Endothelial cell of umbilical vein (primary cell): ENCODE results near the gene NPS. TPM values are rescaled to one million over a fixed set of nuclear protein-coding genes. Genes with fewer than 3 reads are reported as not detected.

Experiments
- BruUV-seq: library from RNA; stranded (reverse); fragments of 400-500 nt; replicated peaks from 2 replicates; lab custom pipeline; 2021; lab: Mats Ljungman, UMichigan
- CTCF ChIA-PET: fragments of 300-600, 350-600 bp; sonication (Branson Sonifier 250); formaldehyde crosslinking; loops from one replicate; lab custom pipeline; 2021; ENCODE audit warnings: antibody characterized with exemption, inconsistent platforms; lab: Charles Lee
- POLR2A ChIA-PET: fragments of 300-600, 350-600 bp; sonication (Branson Sonifier 250); formaldehyde crosslinking; loops from one replicate; lab custom pipeline; 2021; ENCODE audit warnings: antibody characterized with exemption, inconsistent platforms; lab: Charles Lee
- DNase-seq: peaks from one replicate; pipeline ENCODE4 v3.0.0-alpha.2; 2011; ENCODE audit warnings: low read depth, low spot score
- FAIRE-seq: peaks from 2 replicates; lab custom pipeline; 2011; peaks lifted over from hg19 to GRCh38; lab: Jason Lieb, UNC
- H2AFZ ChIP-seq: 2 replicates; pipeline ENCODE4 v1.6.0; 2012; ENCODE audit warnings: low read depth, low read length, control low read depth, inconsistent platforms
- H3K27ac ChIP-seq: 2 replicates; pipeline ENCODE4 v1.5.1; 2011; ENCODE audit warnings: low read depth, mild to moderate bottlenecking, control low read depth, low read length, moderate library complexity; ENCODE audit not compliant: insufficient read depth
- H3K27me3 ChIP-seq, 2 experiments: 2 replicates each; pipeline versions ENCODE4 v1.6.0 to v1.6.1; 2011; ENCODE audit warnings: low read length in 2 of 2, mixed read lengths in 1 of 2; ENCODE audit not compliant: control insufficient read depth in 2 of 2, insufficient read depth in 2 of 2
- H3K36me3 ChIP-seq, 2 experiments: 2 replicates in 1 of 2; 3 replicates in 1 of 2; pipeline ENCODE4 v1.5.1; 2011; ENCODE audit warnings: low read length in 2 of 2, mild to moderate bottlenecking in 1 of 2, moderate library complexity in 1 of 2; ENCODE audit not compliant: control insufficient read depth in 2 of 2, insufficient read depth in 2 of 2; ENCODE audit errors: extremely low read depth in 1 of 2
- H3K4me1 ChIP-seq: 3 replicates; pipeline ENCODE4 v1.5.1; 2011; ENCODE audit warnings: mild to moderate bottlenecking, low read length; ENCODE audit not compliant: control insufficient read depth, insufficient read depth; ENCODE audit errors: extremely low read depth
- H3K4me2 ChIP-seq: 2 replicates; pipeline ENCODE4 v1.6.1; 2011; ENCODE audit warnings: low read length, control low read depth, mixed read lengths; ENCODE audit not compliant: insufficient read depth
- H3K4me3 ChIP-seq, 3 experiments: fragments of 200-600 bp in 1 of 3; sonication (generic), shearing (Covaris generic) in 1 of 3; replicated peaks in 1 of 3; 2 replicates each; pipeline ENCODE4 v1.5.1; 2011 to 2016; ENCODE audit warnings: control low read depth in 3 of 3, low read length in 3 of 3, mild to moderate bottlenecking in 2 of 3, inconsistent platforms in 1 of 3, low read depth in 1 of 3, moderate library complexity in 1 of 3; ENCODE audit not compliant: insufficient read depth in 1 of 3
- H3K79me2 ChIP-seq: 2 replicates; pipeline ENCODE4 v1.6.0; 2012; ENCODE audit warnings: low read length, inconsistent platforms; ENCODE audit not compliant: control insufficient read depth, insufficient read depth
- H3K9ac ChIP-seq: replicated peaks from 2 replicates; pipeline ENCODE3; 2011; ENCODE audit warnings: low read length, control low read depth; ENCODE audit not compliant: insufficient read depth; ENCODE audit errors: extremely low read depth
- H3K9me1 ChIP-seq: replicated peaks from 3 replicates; pipeline ENCODE4 v1.6.0; 2011; ENCODE audit warnings: mild to moderate bottlenecking, low read length; ENCODE audit not compliant: control insufficient read depth, insufficient read depth; ENCODE audit errors: extremely low read depth
- H3K9me3 ChIP-seq: replicated peaks from 2 replicates; pipeline ENCODE4 v1.5.1; 2012; ENCODE audit warnings: low read length, inconsistent platforms; ENCODE audit not compliant: control insufficient read depth, insufficient read depth
- H4K20me1 ChIP-seq: replicated peaks from 2 replicates; pipeline ENCODE3; 2011; ENCODE audit warnings: mild to moderate bottlenecking, low read length; ENCODE audit not compliant: control insufficient read depth, insufficient read depth; ENCODE audit errors: extremely low read depth
- EZH2 ChIP-seq: IDR thresholded peaks from 2 replicates; pipeline ENCODE4 v1.6.1; 2012; ENCODE audit warnings: borderline replicate concordance, low read depth, mild to moderate bottlenecking, moderate library complexity, low read length, inconsistent platforms; ENCODE audit not compliant: severe bottlenecking
- FOS ChIP-seq: IDR thresholded peaks from 2 replicates; pipeline ENCODE4 v1.6.1; 2011; ENCODE audit warnings: mild to moderate bottlenecking, low read length, moderate library complexity, borderline replicate concordance; ENCODE audit not compliant: insufficient read depth
- GATA2 ChIP-seq: IDR thresholded peaks from 2 replicates; pipeline ENCODE4 v1.7.0; 2011; ENCODE audit warnings: low read depth, mild to moderate bottlenecking, moderate library complexity, mixed read lengths, low read length; ENCODE audit not compliant: insufficient read length, insufficient read depth
- JUN ChIP-seq: IDR thresholded peaks from 2 replicates; pipeline ENCODE4 v1.6.1; 2011; ENCODE audit warnings: borderline replicate concordance, low read depth; ENCODE audit not compliant: insufficient read length, insufficient read depth
- MYC ChIP-seq: IDR thresholded peaks from one replicate; pipeline ENCODE4 v1.6.1; 2011; ENCODE audit warnings: mild to moderate bottlenecking, low read depth, low read length
- POLR2A ChIP-seq: IDR thresholded peaks from 2 replicates; pipeline ENCODE4 v1.6.1; 2012; ENCODE audit warnings: low read depth, mild to moderate bottlenecking, control low read depth, low read length
- POLR2AphosphoS5 ChIP-seq: IDR thresholded peaks from 2 replicates; pipeline ENCODE4 v1.6.1; 2012; ENCODE audit warnings: low read depth, mild to moderate bottlenecking, control low read depth, low read length, moderate library complexity; ENCODE audit not compliant: insufficient read depth
- dilution Hi-C: fragments of 300-500 bp; cut with MboI; formaldehyde crosslinking; loops from one replicate; pipeline ENCODE4 v1.15.0; 2019; ENCODE audit warnings: low sequenced_read_pairs; ENCODE audit not compliant: extremely low pct_ligation_motif_present
- intact Hi-C: fragments of 100-400 bp; cut with micrococcal nuclease; formaldehyde crosslinking; loops from one replicate; pipeline ENCODE4 v1.10.0; 2022
- polyA plus RNA-seq, 4 experiments: library from polyadenylated mRNA; depleted of rRNA in 3 of 4; stranded (reverse) in 3 of 4; unstranded in 1 of 4; fragments of >200 nt; gene quantifications; 2 replicates each; pipeline versions ENCODE4 v1.2.1 to v1.2.3, GENCODE V29; 2011 to 2012; ENCODE audit warnings: missing spikeins in 1 of 4
- total RNA-seq: library from RNA; stranded (reverse); gene quantifications from 2 replicates; pipeline ENCODE4 v1.2.3, GENCODE V29; 2021
- TF ChIP-seq, protein P1 (sequence below), 2 donors: IDR thresholded peaks; 1 replicate in 1 of 2; 2 replicates in 1 of 2; pipeline ENCODE4 v1.5.1; 2011; ENCODE audit warnings: low read length in 2 of 2, mild to moderate bottlenecking in 2 of 2, moderate library complexity in 2 of 2, control low read depth in 1 of 2, inconsistent platforms in 1 of 2, low read depth in 1 of 2; ENCODE audit not compliant: insufficient read depth in 1 of 2; ENCODE audit errors: extremely low read depth in 1 of 2
- TF ChIP-seq, protein P2 (sequence below): IDR thresholded peaks from 2 replicates; pipeline ENCODE4 v1.6.1; 2011; ENCODE audit not compliant: insufficient read depth, insufficient read length

NPS gene
- total and polyA plus RNA-seq, 2 donors (not counting 3 experiments of a cell fraction or from before 2014, with no cell fraction given) = not detected

GRCh38 chr10:127522298-127522697, 26.8 kb upstream of the NPS start:
- no peaks in the 10 kb centered on the region for H3K4me1 ChIP-seq
- BruUV-seq = no TSS peak
- no peak overlapping the region for H3K27ac ChIP-seq
- no peaks in the 10 kb centered on the region for H3K9me3 ChIP-seq
- no peaks in the 10 kb centered on the region for H3K27me3 ChIP-seq
- ChIA-PET CTCF (no interaction called here), POLR2A (no interaction called here)
- intact Hi-C loops = no loop called here
- no peak for DNase-seq
- no peaks in the 10 kb centered on the region for H3K36me3 ChIP-seq
- H3K4me3 ChIP-seq = no peak overlapping the region
- H3K4me2 ChIP-seq = no peak overlapping the region
- H3K9ac ChIP-seq = no peak overlapping the region
- H3K79me2 ChIP-seq = no peaks in the 10 kb centered on the region
- H3K9me1 ChIP-seq = no peaks in the 10 kb centered on the region
- no peak overlapping the region for H2AFZ ChIP-seq
- dilution Hi-C loops = no loop called here
- no peak for TF ChIP-seq EZH2
- TF ChIP-seq, protein P1, sequence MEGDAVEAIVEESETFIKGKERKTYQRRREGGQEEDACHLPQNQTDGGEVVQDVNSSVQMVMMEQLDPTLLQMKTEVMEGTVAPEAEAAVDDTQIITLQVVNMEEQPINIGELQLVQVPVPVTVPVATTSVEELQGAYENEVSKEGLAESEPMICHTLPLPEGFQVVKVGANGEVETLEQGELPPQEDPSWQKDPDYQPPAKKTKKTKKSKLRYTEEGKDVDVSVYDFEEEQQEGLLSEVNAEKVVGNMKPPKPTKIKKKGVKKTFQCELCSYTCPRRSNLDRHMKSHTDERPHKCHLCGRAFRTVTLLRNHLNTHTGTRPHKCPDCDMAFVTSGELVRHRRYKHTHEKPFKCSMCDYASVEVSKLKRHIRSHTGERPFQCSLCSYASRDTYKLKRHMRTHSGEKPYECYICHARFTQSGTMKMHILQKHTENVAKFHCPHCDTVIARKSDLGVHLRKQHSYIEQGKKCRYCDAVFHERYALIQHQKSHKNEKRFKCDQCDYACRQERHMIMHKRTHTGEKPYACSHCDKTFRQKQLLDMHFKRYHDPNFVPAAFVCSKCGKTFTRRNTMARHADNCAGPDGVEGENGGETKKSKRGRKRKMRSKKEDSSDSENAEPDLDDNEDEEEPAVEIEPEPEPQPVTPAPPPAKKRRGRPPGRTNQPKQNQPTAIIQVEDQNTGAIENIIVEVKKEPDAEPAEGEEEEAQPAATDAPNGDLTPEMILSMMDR (IDR thresholded peaks at IDR 0.05; ENCODE audit: extremely low read depth in 1 of 2, insufficient read depth in 1 of 2, low read depth in 1 of 2, low read length in 2 of 2) = no peak
- TF ChIP-seq, protein P2, sequence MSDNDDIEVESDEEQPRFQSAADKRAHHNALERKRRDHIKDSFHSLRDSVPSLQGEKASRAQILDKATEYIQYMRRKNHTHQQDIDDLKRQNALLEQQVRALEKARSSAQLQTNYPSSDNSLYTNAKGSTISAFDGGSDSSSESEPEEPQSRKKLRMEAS = no peak
- no peak for TF ChIP-seq JUN
- no peak for TF ChIP-seq POLR2AphosphoS5
- no peak for TF ChIP-seq MYC
- TF ChIP-seq POLR2A = no peak
- no peak for TF ChIP-seq FOS
- no peak for TF ChIP-seq GATA2
- no peaks in the 10 kb centered on the region for H4K20me1 ChIP-seq
- no peak for FAIRE-seq
